Endothelial cell of umbilical vein (primary cell): ENCODE data around the gene GJE1.

Source experiments
- POLR2A ChIP-seq: IDR thresholded peaks from 2 replicates; pipeline ENCODE4 v1.6.1; 2012; ENCODE audit warnings: low read depth, mild to moderate bottlenecking, control low read depth, low read length
- POLR2AphosphoS5 ChIP-seq: IDR thresholded peaks from 2 replicates; pipeline ENCODE4 v1.6.1; 2012; ENCODE audit warnings: low read depth, mild to moderate bottlenecking, control low read depth, low read length, moderate library complexity; ENCODE audit not compliant: insufficient read depth
- TF ChIP-seq, protein P1 (sequence below): IDR thresholded peaks from 2 replicates; pipeline ENCODE4 v1.6.1; 2011; ENCODE audit not compliant: insufficient read depth, insufficient read length

- TF ChIP-seq POLR2AphosphoS5, result no peak
- TF ChIP-seq, protein P1, sequence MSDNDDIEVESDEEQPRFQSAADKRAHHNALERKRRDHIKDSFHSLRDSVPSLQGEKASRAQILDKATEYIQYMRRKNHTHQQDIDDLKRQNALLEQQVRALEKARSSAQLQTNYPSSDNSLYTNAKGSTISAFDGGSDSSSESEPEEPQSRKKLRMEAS, result no peak
- TF ChIP-seq POLR2A, result no peak
Measured at GRCh38 chr6:142138876-142139275, 6.2 kb downstream of the GJE1 start.
